ENCODE data around the gene WWTR1.

WWTR1 gene

GRCh38 chr3:149470381-149470780, 187.4 kb downstream of the WWTR1 start:
- DNase-seq (ENCODE audit: low spot score), result no peak

- DNase-seq (ENCODE audit: low spot score), result no peak
Measured at GRCh38 chr3:149468504-149469212, 189.2 kb downstream of the WWTR1 start.

All from activated CD4-positive, alpha-beta T cell treated with anti-CD3 and anti-CD28 coated beads, Interleukin-2, Interleukin-4, amounts not matched to agents 100 ng/mL and 50 ng/mL, durations not matched to agents 16 hours and 8 hours (primary cell).